HG02870 (cell line): Measurements from ENCODE around the gene SUGP1.
"Not testable (repeated sequence)": the region's sequence is repeated elsewhere in the genome, so short reads cannot be mapped to it uniquely, and the experiment has no call there.

Source experiments
- ATAC-seq: cut with Tn5 transposase; IDR thresholded peaks from one replicate; pipeline ENCODE4 v1.9.1; 2021; ENCODE audit warnings: mild to moderate bottlenecking, moderate library complexity; ENCODE audit not compliant: unreplicated experiment

SUGP1 gene

GRCh38 chr19:19320361-19321140, at the start of gene SUGP1, which contains the start of gene MAU2:
Gene SUGP1 (minus strand): TSS chr19:19320509. CDS start chr19:19320496, 13 bp downstream.
Gene MAU2 (plus strand): TSS chr19:19320829. CDS start chr19:19320860, 31 bp downstream.
- ATAC-seq, result peak; percentile 89

- no peak for ATAC-seq
These were observed 47.8 kb upstream of the SUGP1 start for GRCh38 chr19:19368087-19368486.

- peak; percentile 69 for ATAC-seq
These were observed 46.4 kb upstream of the SUGP1 start for GRCh38 chr19:19366434-19367396.

- ATAC-seq, result no peak
These were observed 41.8 kb upstream of the SUGP1 start for GRCh38 chr19:19362075-19362474.

- peak; percentile 59 for ATAC-seq
These were observed 40.8 kb upstream of the SUGP1 start for GRCh38 chr19:19361075-19361594.

- ATAC-seq, result no peak
These were observed 36.7 kb upstream of the SUGP1 start for GRCh38 chr19:19356901-19357566.

- ATAC-seq, result no peak
These were observed 36.2 kb upstream of the SUGP1 start for GRCh38 chr19:19356500-19356899.

- ATAC-seq, result no peak
These were observed 35.4 kb upstream of the SUGP1 start for GRCh38 chr19:19355606-19356139.

GRCh38 chr19:19354932-19355331, 34.6 kb upstream of the SUGP1 start:
- ATAC-seq, result no peak

GRCh38 chr19:19354007-19354406, 33.7 kb upstream of the SUGP1 start:
- ATAC-seq, result no peak

GRCh38 chr19:19352823-19353222, 32.5 kb upstream of the SUGP1 start:
- no peak for ATAC-seq

GRCh38 chr19:19350756-19351155, 30.4 kb upstream of the SUGP1 start:
- not testable (repeated sequence) for ATAC-seq

- ATAC-seq, result no peak
These were observed 29.1 kb upstream of the SUGP1 start for GRCh38 chr19:19349365-19349764.

- ATAC-seq, result no peak
These were observed 28.0 kb upstream of the SUGP1 start for GRCh38 chr19:19348266-19348665.

GRCh38 chr19:19347401-19348110, 27.2 kb upstream of the SUGP1 start:
- ATAC-seq, result no peak

- no peak for ATAC-seq
These were observed 25.7 kb upstream of the SUGP1 start for GRCh38 chr19:19345970-19346369.

- no peak for ATAC-seq
These were observed 24.9 kb upstream of the SUGP1 start for GRCh38 chr19:19345232-19345631.

GRCh38 chr19:19343762-19344161, 23.5 kb upstream of the SUGP1 start:
- ATAC-seq, result no peak

GRCh38 chr19:19343016-19343362, 22.7 kb upstream of the SUGP1 start:
- no peak for ATAC-seq
